ENCODE measurements around the gene ADCY5. TPM values are rescaled to one million over a fixed set of nuclear protein-coding genes. Genes with fewer than 3 reads are reported as not detected.

The ADCY5 gene
- polyA plus RNA-seq, 3 donors = not detected

- Mint-ChIP-seq H3K27me3 (ENCODE audit: low read depth in 3 of 3) (peaks cover 4 to 7% (median 4%) of the 10 kb centered on the region in 3 donors), H3K36me3 (no peaks in the 10 kb centered on the region), H3K4me3 (no peak overlapping the region), H3K27ac (no peak overlapping the region), H3K4me1 (peaks cover 4% of the 10 kb centered on the region), H3K9me3 (peaks cover 0 to 3% (median 0%) of the 10 kb centered on the region in 7 donors)
- Histone ChIP-seq H3K27ac (ENCODE audit: low read depth in 1 of 2, low read length in 2 of 2) (no peak overlapping the region), H3K4me1 (ENCODE audit: control insufficient read depth in 1 of 2, insufficient read depth in 2 of 2, low read length in 2 of 2) (no peaks in the 10 kb centered on the region), H3K79me2 (ENCODE audit: insufficient read depth, low read length) (no peaks in the 10 kb centered on the region), H3K9me3 (replicated peaks in 1 of 2; ENCODE audit: control insufficient read depth in 1 of 2, insufficient read depth in 1 of 2, low read length in 2 of 2) (no peaks in the 10 kb centered on the region), H2AFZ (ENCODE audit: insufficient read depth, low read depth, low read length, poor library complexity, severe bottlenecking) (no peak overlapping the region), H3K4me3 (replicated peaks in 1 of 3; ENCODE audit: low read depth in 2 of 3, low read length in 3 of 3) (no peak overlapping the region), H4K20me1 (ENCODE audit: insufficient read depth, low read length) (no peaks in the 10 kb centered on the region), H3K9ac (ENCODE audit: insufficient read depth, low read length, poor library complexity, severe bottlenecking) (no peak overlapping the region), H3K36me3 (replicated peaks in 1 of 2; ENCODE audit: control insufficient read depth in 1 of 2, insufficient read depth in 2 of 2, low read length in 2 of 2) (no peaks in the 10 kb centered on the region), H3K27me3 (ENCODE audit: control insufficient read depth in 2 of 2, insufficient read depth in 2 of 2, low read length in 2 of 2) (no peaks in the 10 kb centered on the region), H3K4me2 (replicated peaks; ENCODE audit: extremely low read depth, low read length, poor library complexity, severe bottlenecking) (no peak overlapping the region)
- no peak for TF ChIP-seq CTCF (IDR thresholded peaks at IDR 0.05)
- intact Hi-C loops (cut with micrococcal nuclease) = no loop called here
- no peak for DNase-seq
- 100% methylated on average over 1 of the region's 5 CpGs for WGBS (ENCODE audit: insufficient coverage)
Observed at GRCh38 chr3:123298903-123299302, 150.0 kb downstream of the ADCY5 start.

GRCh38 chr3:123297627-123297899 is 151.3 kb downstream of the ADCY5 start:
- Histone ChIP-seq H3K36me3 (replicated peaks in 1 of 2; ENCODE audit: control insufficient read depth in 1 of 2, insufficient read depth in 2 of 2, low read length in 2 of 2) (no peaks in the 10 kb centered on the region), H3K9me3 (replicated peaks in 1 of 2; ENCODE audit: control insufficient read depth in 1 of 2, insufficient read depth in 1 of 2, low read length in 2 of 2) (no peaks in the 10 kb centered on the region), H3K9ac (ENCODE audit: insufficient read depth, low read length, poor library complexity, severe bottlenecking) (no peak overlapping the region), H3K4me3 (replicated peaks in 1 of 3; ENCODE audit: low read depth in 2 of 3, low read length in 3 of 3) (no peak overlapping the region), H3K27ac (ENCODE audit: low read depth in 1 of 2, low read length in 2 of 2) (no peak overlapping the region), H3K27me3 (ENCODE audit: control insufficient read depth in 2 of 2, insufficient read depth in 2 of 2, low read length in 2 of 2) (no peaks in the 10 kb centered on the region), H4K20me1 (ENCODE audit: insufficient read depth, low read length) (no peaks in the 10 kb centered on the region), H3K4me1 (ENCODE audit: control insufficient read depth in 1 of 2, insufficient read depth in 2 of 2, low read length in 2 of 2) (no peaks in the 10 kb centered on the region), H3K79me2 (ENCODE audit: insufficient read depth, low read length) (no peaks in the 10 kb centered on the region), H2AFZ (ENCODE audit: insufficient read depth, low read depth, low read length, poor library complexity, severe bottlenecking) (no peak overlapping the region), H3K4me2 (replicated peaks; ENCODE audit: extremely low read depth, low read length, poor library complexity, severe bottlenecking) (no peak overlapping the region)
- Mint-ChIP-seq H3K27me3 (ENCODE audit: low read depth in 3 of 3) (peaks cover 4 to 7% (median 4%) of the 10 kb centered on the region in 3 donors), H3K9me3 (peaks cover 0 to 3% (median 0%) of the 10 kb centered on the region in 7 donors), H3K36me3 (no peaks in the 10 kb centered on the region), H3K4me1 (peaks cover 4% of the 10 kb centered on the region), H3K4me3 (no peak overlapping the region), H3K27ac (no peak overlapping the region)
- WGBS (ENCODE audit: insufficient coverage) = 86% methylated on average over 5 of the region's 6 CpGs
- no peak for TF ChIP-seq CTCF (IDR thresholded peaks at IDR 0.05)
- intact Hi-C loops (cut with micrococcal nuclease) = no loop called here
- no peak for DNase-seq

Data from CD14-positive monocyte (primary cell).